CD14-positive monocyte (primary cell): Measurements from ENCODE around the gene BICRAL. TPM values are rescaled to one million over a fixed set of nuclear protein-coding genes. Genes with fewer than 3 reads are reported as not detected.
"Not testable (repeated sequence)": the region's sequence is repeated elsewhere in the genome, so short reads cannot be mapped to it uniquely, and the experiment has no call there.

ENCODE experiments used
- DNase-seq, 3 donors: peaks; one replicate each; pipeline ENCODE4 v3.0.0-alpha.2; 2011 to 2022
- H2AFZ ChIP-seq: 2 replicates; pipeline ENCODE4 v1.6.0; 2012; ENCODE audit warnings: mild to moderate bottlenecking, low read depth, low read length, inconsistent platforms; ENCODE audit not compliant: insufficient read depth, poor library complexity, severe bottlenecking
- H3K27ac ChIP-seq, 2 donors: 1 replicate in 1 of 2; 2 replicates in 1 of 2; pipeline ENCODE4 v1.5.1; 2012 to 2013; ENCODE audit warnings: low read length in 2 of 2, control low read depth in 1 of 2, inconsistent platforms in 1 of 2, low read depth in 1 of 2, mild to moderate bottlenecking in 1 of 2
- H3K27me3 ChIP-seq, 2 donors: one replicate each; pipeline versions ENCODE4 v1.6.0 to v1.6.1; 2011 to 2013; ENCODE audit warnings: low read length in 2 of 2; ENCODE audit not compliant: control insufficient read depth in 2 of 2, insufficient read depth in 2 of 2
- H3K36me3 ChIP-seq, 2 donors: replicated peaks in 1 of 2; 1 replicate in 1 of 2; 2 replicates in 1 of 2; pipeline versions ENCODE4 v1.5.1 to v1.6.1; 2012 to 2013; ENCODE audit warnings: low read length in 2 of 2, control low read depth in 1 of 2, inconsistent platforms in 1 of 2, mild to moderate bottlenecking in 1 of 2; ENCODE audit not compliant: insufficient read depth in 2 of 2, control insufficient read depth in 1 of 2
- H3K4me1 ChIP-seq, 2 donors: 1 replicate in 1 of 2; 2 replicates in 1 of 2; pipeline versions ENCODE4 v1.5.1 to v1.6.1; 2012 to 2013; ENCODE audit warnings: low read length in 2 of 2, control low read depth in 1 of 2, inconsistent platforms in 1 of 2, mild to moderate bottlenecking in 1 of 2, moderate library complexity in 1 of 2; ENCODE audit not compliant: insufficient read depth in 2 of 2, control insufficient read depth in 1 of 2
- H3K4me2 ChIP-seq: replicated peaks from 2 replicates; pipeline ENCODE3; 2012; ENCODE audit warnings: low read length, moderate library complexity, mild to moderate bottlenecking; ENCODE audit not compliant: poor library complexity, severe bottlenecking; ENCODE audit errors: extremely low read depth
- H3K4me3 ChIP-seq, 3 experiments: fragments of 200-600 bp in 1 of 3; sonication (generic) in 1 of 3; replicated peaks in 1 of 3; 1 replicate in 2 of 3; 2 replicates in 1 of 3; pipeline ENCODE4 v1.5.1; 2011 to 2013; ENCODE audit warnings: low read length in 3 of 3, mild to moderate bottlenecking in 3 of 3, control low read depth in 2 of 3, low read depth in 2 of 3, inconsistent platforms in 1 of 3, moderate library complexity in 1 of 3
- H3K79me2 ChIP-seq: 2 replicates; pipeline ENCODE4 v1.6.0; 2012; ENCODE audit warnings: mild to moderate bottlenecking, control low read depth, inconsistent platforms, low read length, moderate library complexity; ENCODE audit not compliant: insufficient read depth
- H3K9ac ChIP-seq: 2 replicates; pipeline ENCODE4 v1.6.0; 2017; ENCODE audit warnings: low read length, mild to moderate bottlenecking; ENCODE audit not compliant: insufficient read depth, poor library complexity, severe bottlenecking
- H3K9me3 ChIP-seq, 2 donors: replicated peaks in 1 of 2; 1 replicate in 1 of 2; 2 replicates in 1 of 2; pipeline versions ENCODE4 v1.5.1 to v1.6.1; 2012 to 2013; ENCODE audit warnings: low read length in 2 of 2, control low read depth in 1 of 2; ENCODE audit not compliant: control insufficient read depth in 1 of 2, insufficient read depth in 1 of 2
- H4K20me1 ChIP-seq: 2 replicates; pipeline ENCODE4 v1.6.0; 2012; ENCODE audit warnings: mild to moderate bottlenecking, low read length, control low read depth, moderate library complexity; ENCODE audit not compliant: insufficient read depth
- H3K27ac Mint-ChIP-seq, 7 donors: one replicate each; pipeline ENCODE4 v1.8.0; 2020; ENCODE audit warnings: mild to moderate bottlenecking in 7 of 7, mixed read lengths in 7 of 7, moderate library complexity in 6 of 7, inconsistent platforms in 2 of 7
- H3K27me3 Mint-ChIP-seq, 3 donors: one replicate each; pipeline ENCODE4 v1.8.0; 2021 to 2022; ENCODE audit warnings: low read depth in 3 of 3, mild to moderate bottlenecking in 3 of 3, mixed read lengths in 3 of 3, moderate library complexity in 3 of 3, inconsistent platforms in 1 of 3
- H3K36me3 Mint-ChIP-seq, 2 donors: one replicate each; pipeline ENCODE4 v1.8.0; 2020; ENCODE audit warnings: mixed read lengths in 2 of 2, inconsistent platforms in 1 of 2, mild to moderate bottlenecking in 1 of 2
- H3K4me1 Mint-ChIP-seq: one replicate; pipeline ENCODE4 v1.8.0; 2020; ENCODE audit warnings: mild to moderate bottlenecking, mixed read lengths
- H3K4me3 Mint-ChIP-seq, 2 donors: one replicate each; pipeline ENCODE4 v1.8.0; 2020; ENCODE audit warnings: mild to moderate bottlenecking in 2 of 2, mixed read lengths in 2 of 2, moderate library complexity in 1 of 2
- H3K9me3 Mint-ChIP-seq, 7 donors: one replicate each; pipeline ENCODE4 v1.8.0; 2020 to 2022; ENCODE audit warnings: mixed read lengths in 7 of 7, mild to moderate bottlenecking in 6 of 7, moderate library complexity in 6 of 7, inconsistent platforms in 2 of 7
- CTCF ChIP-seq: fragments of 200-600 bp; IDR thresholded peaks from one replicate; pipeline ENCODE4 v1.8.0; 2022; ENCODE audit warnings: antibody characterized with exemption, mild to moderate bottlenecking
- WGBS: methylation state at CpG from one replicate; pipeline ENCODE4 v1.1.5; 2013; ENCODE audit warnings: missing lambda C conversion rate; ENCODE audit not compliant: insufficient coverage; 5-methylcytosine and 5-hydroxymethylcytosine counted together
- intact Hi-C, 2 donors: fragments of 100-400 bp; cut with micrococcal nuclease; formaldehyde crosslinking; loops; one replicate each; pipeline versions ENCODE4 v1.15.0 to v1.15.1; 2023
- polyA plus RNA-seq, 3 donors: library from polyadenylated mRNA; depleted of rRNA in 1 of 3; unstranded in 2 of 3; stranded (reverse) in 1 of 3; fragments of 300-500 nt in 2 of 3; fragments of >200 nt in 1 of 3; fragmentation: Illumina TruSeq in 2 of 3; gene quantifications; 1 replicate in 2 of 3; 2 replicates in 1 of 3; pipeline ENCODE4 v1.2.3, GENCODE V29; 2012 to 2021

The BICRAL gene
- polyA plus RNA-seq, 3 donors = 1.6 to 14.6 (median 2.2) TPM

- Mint-ChIP-seq H3K27ac (peak within 1 kb of the TSS; percentile 98 to 100 (median 100)), H3K36me3 (peaks cover 17 to 33% of the 10 kb centered on the region in 2 donors)
- TF ChIP-seq CTCF = no peak
These were observed 97.8 kb downstream of the BICRAL start, which contains the start of gene RPL7L1 for GRCh38 chr6:42879372-42880239. Gene RPL7L1, plus strand, starts transcription at chr6:42879616. Its CDS starts 295 bp downstream, at chr6:42879911.

GRCh38 chr6:42880240-42880817, 98.5 kb downstream of the BICRAL start:
- H3K27me3 ChIP-seq, H3K27me3 Mint-ChIP-seq, H3K9me3 Mint-ChIP-seq, H4K20me1 ChIP-seq, intact Hi-C loops, DNase-seq, H3K9me3 ChIP-seq: not testable (repeated sequence)
- Mint-ChIP-seq H3K36me3 (peaks cover 24 to 40% of the 10 kb centered on the region in 2 donors), H3K27ac (peak overlapping the region; percentile 98 to 100 (median 100)), H3K4me1 (peaks cover 16% of the 10 kb centered on the region), H3K4me3 (peak overlapping the region; percentile 98 to 99)
- H3K4me2 ChIP-seq = peak overlapping the region; percentile 89
- peak overlapping the region; percentile 96 for H3K9ac ChIP-seq
- peak overlapping the region; percentile 53 to 98 (median 89) for H3K4me3 ChIP-seq
- WGBS = 14% methylated on average over 21 of the region's 25 CpGs
- H2AFZ ChIP-seq = peak overlapping the region; percentile 100
- H3K36me3 ChIP-seq = peaks cover 29 to 37% of the 10 kb centered on the region in 2 donors
- H3K27ac ChIP-seq = peak overlapping the region; percentile 63 to 98
- H3K79me2 ChIP-seq = peaks cover 52% of the 10 kb centered on the region
- H3K4me1 ChIP-seq = peaks cover 14 to 19% of the 10 kb centered on the region in 2 donors

More at GRCh38 chr6:42879372-42880239, 97.8 kb downstream of the BICRAL start, which contains the start of gene RPL7L1:
- H3K79me2 ChIP-seq = peaks cover 48% of the 10 kb centered on the region
- peak within 1 kb of the TSS; percentile 53 to 98 (median 89) for H3K4me3 ChIP-seq
- no peaks in the 10 kb centered on the region for H3K9me3 ChIP-seq
- Mint-ChIP-seq H3K9me3 (no peaks in the 10 kb centered on the region), H3K4me3 (peak within 1 kb of the TSS; percentile 98 to 99), H3K27me3 (peaks cover 0 to 2% (median 0%) of the 10 kb centered on the region in 3 donors), H3K4me1 (peaks cover 16% of the 10 kb centered on the region)
- H3K27ac ChIP-seq = peak within 1 kb of the TSS; percentile 63 to 98
- peak within 1 kb of the TSS; percentile 89 for H3K4me2 ChIP-seq
- peaks cover 22 to 30% of the 10 kb centered on the region in 2 donors for H3K36me3 ChIP-seq
- no peaks in the 10 kb centered on the region for H4K20me1 ChIP-seq
- DNase-seq = peak; percentile 76 to 87 (median 80)
- H3K9ac ChIP-seq = peak within 1 kb of the TSS; percentile 96
- no peaks in the 10 kb centered on the region for H3K27me3 ChIP-seq
- 0% methylated on average over 35 of the region's 41 CpGs for WGBS
- peak within 1 kb of the TSS; percentile 100 for H2AFZ ChIP-seq
- intact Hi-C loops = loop anchor here (2.0 to 5.0 kb wide), 2 partner anchors 13 to 217 kb away; no protein-coding TSS in a partner anchor
- peaks cover 14 to 19% of the 10 kb centered on the region in 2 donors for H3K4me1 ChIP-seq

GRCh38 chr6:42880871-42881270, 99.0 kb downstream of the BICRAL start:
- Histone ChIP-seq H3K4me2 (peak overlapping the region; percentile 89), H3K27ac (peak overlapping the region in 1 of 2 donors; percentile 98), H3K9ac (peak overlapping the region; percentile 96), H3K36me3 (peaks cover 34 to 43% of the 10 kb centered on the region in 2 donors), H3K4me1 (peaks cover 14 to 19% of the 10 kb centered on the region in 2 donors), H3K79me2 (peaks cover 52% of the 10 kb centered on the region), H2AFZ (peak overlapping the region; percentile 100), H3K4me3 (peak overlapping the region in 1 of 3 experiments; percentile 98)
- H4K20me1 ChIP-seq, H3K9me3 Mint-ChIP-seq, intact Hi-C loops, H3K27me3 Mint-ChIP-seq, H3K9me3 ChIP-seq, DNase-seq, H3K27me3 ChIP-seq: not testable (repeated sequence)
- H3K36me3 Mint-ChIP-seq = peaks cover 29 to 46% of the 10 kb centered on the region in 2 donors
- peak overlapping the region; percentile 98 to 100 (median 100) for H3K27ac Mint-ChIP-seq
- 81% methylated on average over 11 of the region's 12 CpGs for WGBS
- H3K4me1 Mint-ChIP-seq = peaks cover 16% of the 10 kb centered on the region
- H3K4me3 Mint-ChIP-seq = peak overlapping the region; percentile 98 to 99
